Body of pancreas (tissue), 4 donors: Measurements from ENCODE around the gene SNAI3.

Experiments
- CTCF ChIP-seq, 7 experiments: fragments of 450-650 bp in 4 of 7; fragments of 200-600 bp in 3 of 7; sonication (generic) in 3 of 7; IDR thresholded peaks; one replicate each; pipeline ENCODE4 v1.5.1; 2016 to 2019; ENCODE audit warnings: antibody characterized with exemption in 7 of 7
- POLR2A ChIP-seq, 3 donors: fragments of 450-650 bp; IDR thresholded peaks; one replicate each; pipeline ENCODE4 v1.6.1; 2016; ENCODE audit warnings: antibody characterized with exemption in 3 of 3, mild to moderate bottlenecking in 2 of 3

- no peak for TF ChIP-seq CTCF (IDR thresholded peaks at IDR 0.05)
- no peak for TF ChIP-seq POLR2A (IDR thresholded peaks at IDR 0.05)
Measured at GRCh38 chr16:88653596-88654362, 32.5 kb downstream of the SNAI3 start.
